NCI-H345 (cell line): ENCODE data around the gene FOSB.
A peak's percentile ranks its signal among the peaks of the same experiment; 100 is the strongest.

Experiments used
- DNase-seq: peaks from one replicate; lab custom pipeline; 2025; lab: John Stamatoyannopoulos, UW

FOSB gene

GRCh38 chr19:45484273-45484945 lies 16.6 kb downstream of the FOSB start:
- DNase-seq: no peak

- DNase-seq: peak; percentile 95
Measured at GRCh38 chr19:45485305-45486077, 17.7 kb downstream of the FOSB start.

GRCh38 chr19:45488708-45489107 lies 20.9 kb downstream of the FOSB start:
- no peak for DNase-seq

GRCh38 chr19:45489216-45489855 lies 21.5 kb downstream of the FOSB start:
- DNase-seq: no peak

- no peak for DNase-seq
Measured at GRCh38 chr19:45492137-45492626, 24.4 kb downstream of the FOSB start.

- DNase-seq: no peak
Measured at GRCh38 chr19:45492627-45493470, 25.1 kb downstream of the FOSB start.

- no peak for DNase-seq
Measured at GRCh38 chr19:45494261-45494916, 26.6 kb downstream of the FOSB start.

GRCh38 chr19:45495178-45495577 lies 27.4 kb downstream of the FOSB start:
- no peak for DNase-seq

GRCh38 chr19:45496349-45496953 lies 28.7 kb downstream of the FOSB start:
- DNase-seq: no peak

GRCh38 chr19:45497791-45498190 lies 30.0 kb downstream of the FOSB start:
- no peak for DNase-seq

- peak; percentile 15 for DNase-seq
Measured at GRCh38 chr19:45498411-45499195, 30.8 kb downstream of the FOSB start, which contains the start of gene PPM1N. Gene PPM1N (plus strand): TSS chr19:45498443. CDS start chr19:45498473, 30 bp downstream.

- peak; percentile 57 for DNase-seq
Measured at GRCh38 chr19:45499196-45500180, 31.7 kb downstream of the FOSB start.

GRCh38 chr19:45500918-45501729 lies 33.3 kb downstream of the FOSB start:
- no peak for DNase-seq

GRCh38 chr19:45501730-45502014 lies 33.9 kb downstream of the FOSB start:
- no peak for DNase-seq

- DNase-seq: no peak
Measured at GRCh38 chr19:45502111-45502510, 34.3 kb downstream of the FOSB start.

- no peak for DNase-seq
Measured at GRCh38 chr19:45503909-45504308, 36.1 kb downstream of the FOSB start.

GRCh38 chr19:45505151-45505995 lies 37.6 kb downstream of the FOSB start:
- no peak for DNase-seq

- DNase-seq: no peak
Measured at GRCh38 chr19:45505996-45506245, 38.1 kb downstream of the FOSB start.
